GM12878 (cell line): ENCODE data around the gene NOL11. TPM values are rescaled to one million over a fixed set of nuclear protein-coding genes. Genes with fewer than 3 reads are reported as not detected.

ENCODE experiments used
- ATAC-seq: fragments of 200-7000 bp; cut with Tn5 transposase; 3 replicates; pipeline ENCODE4 v1.9.1; 2020; ENCODE audit warnings: mild to moderate bottlenecking, moderate library complexity
- BruUV-seq: library from RNA; stranded (reverse); fragments of 400-500 nt; replicated peaks from 2 replicates; lab custom pipeline; 2021; lab: Mats Ljungman, UMichigan
- CTCF ChIA-PET: fragments of 300-600 bp; sonication (Branson Sonifier 250); formaldehyde crosslinking; extraction: SDS; loops from one replicate; lab custom pipeline; 2021; ENCODE audit warnings: inconsistent platforms; lab: Yijun Ruan, JAX
- POLR2A ChIA-PET: fragments of 350-600 bp; formaldehyde crosslinking; extraction: SDS; loops from one replicate; lab custom pipeline; 2021; ENCODE audit warnings: inconsistent platforms; lab: Charles Lee
- RAD21 ChIA-PET: fragments of 300-600 bp; sonication (Branson Sonifier 250); formaldehyde crosslinking; loops from one replicate; lab custom pipeline; 2023; ENCODE audit warnings: antibody characterized with exemption; ENCODE audit not compliant: unreplicated experiment; lab: Charles Lee
- SMC1A ChIA-PET: fragments of 300-600 bp; sonication (Branson Sonifier 250); formaldehyde crosslinking; loops from one replicate; lab custom pipeline; 2023; ENCODE audit not compliant: unreplicated experiment, uncharacterized antibody; lab: Charles Lee
- DNase-seq: peaks from one replicate; pipeline ENCODE4 v3.0.0-alpha.2; 2011; ENCODE audit warnings: low read depth, low spot score
- FAIRE-seq: peaks from 3 replicates; lab custom pipeline; 2011; peaks lifted over from hg19 to GRCh38; lab: Jason Lieb, UNC
- H2AFZ ChIP-seq: 2 replicates; pipeline ENCODE4 v1.6.0; 2011; ENCODE audit warnings: low read depth, low read length, control low read depth; ENCODE audit not compliant: control insufficient read depth
- H3K27ac ChIP-seq: 2 replicates; pipeline ENCODE4 v1.5.1; 2011; ENCODE audit warnings: control low read depth; ENCODE audit not compliant: control insufficient read depth, insufficient read depth
- H3K27me3 ChIP-seq, 2 experiments: replicated peaks in 1 of 2; 2 replicates each; pipeline versions ENCODE4 v1.6.0 to v1.6.1; 2011; ENCODE audit warnings: low read length in 1 of 2; ENCODE audit not compliant: control insufficient read depth in 2 of 2, insufficient read depth in 2 of 2
- H3K36me3 ChIP-seq, 2 experiments: 2 replicates each; pipeline ENCODE4 v1.5.1; 2011; ENCODE audit warnings: low read length in 1 of 2; ENCODE audit not compliant: control insufficient read depth in 2 of 2, insufficient read depth in 2 of 2
- H3K4me1 ChIP-seq: 2 replicates; pipeline ENCODE4 v1.6.1; 2011; ENCODE audit warnings: mild to moderate bottlenecking, low read length, moderate library complexity, mixed read lengths; ENCODE audit not compliant: control insufficient read depth, insufficient read depth
- H3K4me2 ChIP-seq: 2 replicates; pipeline ENCODE4 v1.6.0; 2011; ENCODE audit warnings: control low read depth; ENCODE audit not compliant: control insufficient read depth, insufficient read depth
- H3K4me3 ChIP-seq: fragments of 200-600 bp; sonication (generic); 2 replicates; pipeline ENCODE4 v1.5.1; 2016
- H3K79me2 ChIP-seq: 2 replicates; pipeline ENCODE4 v1.6.0; 2011; ENCODE audit warnings: low read length; ENCODE audit not compliant: control insufficient read depth, insufficient read depth
- H3K9ac ChIP-seq: 2 replicates; pipeline ENCODE4 v1.8.0; 2011; ENCODE audit warnings: low read length, control low read depth, mixed read lengths; ENCODE audit not compliant: control insufficient read depth, insufficient read depth
- H3K9me3 ChIP-seq: replicated peaks from 3 replicates; pipeline ENCODE4 v1.5.1; 2011; ENCODE audit warnings: mild to moderate bottlenecking, low read length; ENCODE audit not compliant: control insufficient read depth, insufficient read depth
- H4K20me1 ChIP-seq: 2 replicates; pipeline ENCODE4 v1.6.0; 2011; ENCODE audit not compliant: control insufficient read depth, insufficient read depth
- CBX5 ChIP-seq: sonication (generic); IDR thresholded peaks from 2 replicates; pipeline ENCODE4 v1.6.1; 2016; ENCODE audit warnings: low read depth, moderate library complexity, mild to moderate bottlenecking, inconsistent platforms
- EED ChIP-seq: sonication (generic); IDR thresholded peaks from 2 replicates; pipeline ENCODE4 v1.6.1; 2016; ENCODE audit warnings: antibody characterized with exemption, low read depth
- FOXM1 ChIP-seq: IDR thresholded peaks from 2 replicates; pipeline ENCODE4 v1.6.1; 2012; ENCODE audit warnings: low read depth, mild to moderate bottlenecking, inconsistent platforms, low read length, moderate library complexity
- GATAD2B ChIP-seq: fragments of 450-650 bp; conservative IDR thresholded peaks from 2 replicates; pipeline ENCODE4 v1.6.1; 2017; ENCODE audit warnings: low read depth, mild to moderate bottlenecking, moderate library complexity
- MEF2B ChIP-seq: fragments of 450-650 bp; IDR thresholded peaks from 2 replicates; pipeline ENCODE4 v1.6.1; 2018; ENCODE audit warnings: mild to moderate bottlenecking, moderate library complexity; ENCODE audit not compliant: partially characterized antibody, poor library complexity, severe bottlenecking
- POLR2A ChIP-seq: IDR thresholded peaks from 2 replicates; pipeline ENCODE4 v1.6.1; 2011; ENCODE audit warnings: low read depth, mild to moderate bottlenecking, low read length
- RAD51 ChIP-seq: fragments of 450-650 bp; IDR thresholded peaks from 2 replicates; pipeline ENCODE4 v1.6.1; 2016; ENCODE audit warnings: moderate library complexity, mild to moderate bottlenecking, inconsistent platforms
- RB1 ChIP-seq: fragments of 450-650 bp; formaldehyde crosslinking; IDR thresholded peaks from 2 replicates; pipeline ENCODE4 v1.6.1; 2017; ENCODE audit warnings: mild to moderate bottlenecking, borderline replicate concordance
- RELA ChIP-seq: fragments of 450-650 bp; IDR thresholded peaks from 2 replicates; pipeline ENCODE4 v1.8.0; 2014; ENCODE audit warnings: borderline replicate concordance; ENCODE audit not compliant: partially characterized antibody
- RUNX3 ChIP-seq: IDR thresholded peaks from 2 replicates; pipeline ENCODE4 v1.6.1; 2012; ENCODE audit warnings: low read length, inconsistent platforms
- SMC3 ChIP-seq: IDR thresholded peaks from 2 replicates; pipeline ENCODE4 v1.6.1; 2011; ENCODE audit warnings: low read length, improper control_type of control experiment, borderline replicate concordance
- SUZ12 ChIP-seq: fragments of 200-600 bp; sonication (generic); IDR thresholded peaks from one replicate; pipeline ENCODE4 v1.6.1; 2018; ENCODE audit warnings: antibody characterized with exemption, mild to moderate bottlenecking; ENCODE audit not compliant: unreplicated experiment
- TCF3 ChIP-seq: IDR thresholded peaks from 2 replicates; pipeline ENCODE4 v1.6.1; 2012; ENCODE audit warnings: low read depth, mild to moderate bottlenecking, low read length, borderline replicate concordance; ENCODE audit not compliant: insufficient read depth
- ZNF384 ChIP-seq: IDR thresholded peaks from 2 replicates; pipeline ENCODE4 v1.6.1; 2012; ENCODE audit warnings: low read depth, mild to moderate bottlenecking, low read length, improper control_type of control experiment, borderline replicate concordance
- ZNF592 ChIP-seq: fragments of 450-650 bp; IDR thresholded peaks from 2 replicates; pipeline ENCODE4 v1.6.1; 2017; ENCODE audit warnings: mild to moderate bottlenecking, moderate library complexity
- WGBS: methylation state at CpG from one replicate; pipeline ENCODE4 v1.1.6; 2016; ENCODE audit warnings: low lambda C conversion rate; ENCODE audit not compliant: insufficient replicate concordance, insufficient coverage; ENCODE audit errors: missing lambda C conversion rate; 5-methylcytosine and 5-hydroxymethylcytosine counted together
- in situ Hi-C: fragments of 300-500 bp; cut with MboI; formaldehyde crosslinking; loops from 9 replicates; pipeline ENCODE4 v1.14.3; 2018; ENCODE audit warnings: mixed read lengths
- intact Hi-C: fragments of 100-400 bp; cut with micrococcal nuclease; formaldehyde crosslinking; loops from one replicate; pipeline ENCODE4 v1.14.2; 2022; ENCODE audit not compliant: unreplicated experiment
- polyA plus RNA-seq, 11 experiments: library from polyadenylated mRNA; depleted of rRNA in 4 of 11; unstranded in 6 of 11; stranded (reverse) in 5 of 11; fragments of >200 nt; fragmentation: Nextera tagmentation in 4 of 11; fragmentation: Illumina TruSeq in 1 of 11; extraction: Ambion mirVana in 4 of 11; extraction: Trizol in 1 of 11; gene quantifications; 1 replicate in 1 of 11; 2 replicates in 10 of 11; pipeline versions ENCODE4 v1.2.1 to v1.2.3, GENCODE V29; 2011 to 2016; ENCODE audit warnings: inconsistent platforms in 2 of 11, missing spikeins in 2 of 11, low read depth in 1 of 11
- total RNA-seq, 4 experiments: library from RNA; depleted of rRNA in 3 of 4; stranded (reverse); fragments of >200 nt in 3 of 4; fragmentation: Illumina TruSeq in 1 of 4; extraction: Trizol in 1 of 4; gene quantifications; 2 replicates each; pipeline versions ENCODE4 v1.2.1 to v1.2.3, GENCODE V29; 2013 to 2021
- TF ChIP-seq, protein P1 (sequence below): fragments of 450-650 bp; IDR thresholded peaks from 2 replicates; pipeline ENCODE4 v1.6.1; 2017; ENCODE audit warnings: antibody characterized with exemption, mild to moderate bottlenecking, moderate library complexity
- TF ChIP-seq, protein P2 (sequence below): IDR thresholded peaks from 2 replicates; pipeline ENCODE4 v1.6.1; 2011; ENCODE audit warnings: mild to moderate bottlenecking, low read depth, low read length, moderate library complexity; ENCODE audit not compliant: insufficient replicate concordance

Gene NOL11
- total and polyA plus RNA-seq, 10 of the 15 experiments (the other 5 are each of a cell fraction or from before 2014, with no cell fraction given): 54.8 to 130 (median 94.6) TPM

DNA sequence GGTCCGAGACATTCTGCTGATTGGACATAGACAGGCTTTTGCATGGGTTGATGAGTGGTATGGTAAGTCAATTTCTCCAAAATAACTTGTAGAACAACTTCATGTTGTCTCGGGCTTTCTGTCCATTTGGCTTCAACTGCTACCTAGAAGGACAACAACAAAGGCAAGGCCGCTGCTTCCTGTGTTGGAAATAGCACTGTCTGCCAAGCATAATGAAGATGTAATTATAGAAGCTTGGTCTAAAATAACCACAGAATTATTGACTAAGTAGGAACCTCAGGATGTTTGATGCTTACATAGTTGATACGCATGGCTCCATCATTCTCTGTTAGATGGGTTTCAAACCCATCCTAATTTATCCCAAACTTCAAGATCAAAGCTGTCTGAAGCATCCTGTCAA lies 42.3 kb upstream of the NOL11 start:
- WGBS: 83% methylated on average over 4 of the region's 4 CpGs
- no peak for ATAC-seq
- H3K27me3 ChIP-seq: no peaks in the 10 kb centered on the region
- ChIA-PET POLR2A (interaction anchor here (1.5 kb wide), 1 partner anchor 10 kb away, joined by 3 read pairs; no protein-coding TSS in a partner anchor), CTCF (interaction anchor here (0.9 kb wide), 1 partner anchor 12 kb away, joined by 4 read pairs; no protein-coding TSS in a partner anchor)
- intact Hi-C loops: no loop called here
- BruUV-seq: no TSS peak
- TF ChIP-seq EED: no peak
- TF ChIP-seq, protein P1, sequence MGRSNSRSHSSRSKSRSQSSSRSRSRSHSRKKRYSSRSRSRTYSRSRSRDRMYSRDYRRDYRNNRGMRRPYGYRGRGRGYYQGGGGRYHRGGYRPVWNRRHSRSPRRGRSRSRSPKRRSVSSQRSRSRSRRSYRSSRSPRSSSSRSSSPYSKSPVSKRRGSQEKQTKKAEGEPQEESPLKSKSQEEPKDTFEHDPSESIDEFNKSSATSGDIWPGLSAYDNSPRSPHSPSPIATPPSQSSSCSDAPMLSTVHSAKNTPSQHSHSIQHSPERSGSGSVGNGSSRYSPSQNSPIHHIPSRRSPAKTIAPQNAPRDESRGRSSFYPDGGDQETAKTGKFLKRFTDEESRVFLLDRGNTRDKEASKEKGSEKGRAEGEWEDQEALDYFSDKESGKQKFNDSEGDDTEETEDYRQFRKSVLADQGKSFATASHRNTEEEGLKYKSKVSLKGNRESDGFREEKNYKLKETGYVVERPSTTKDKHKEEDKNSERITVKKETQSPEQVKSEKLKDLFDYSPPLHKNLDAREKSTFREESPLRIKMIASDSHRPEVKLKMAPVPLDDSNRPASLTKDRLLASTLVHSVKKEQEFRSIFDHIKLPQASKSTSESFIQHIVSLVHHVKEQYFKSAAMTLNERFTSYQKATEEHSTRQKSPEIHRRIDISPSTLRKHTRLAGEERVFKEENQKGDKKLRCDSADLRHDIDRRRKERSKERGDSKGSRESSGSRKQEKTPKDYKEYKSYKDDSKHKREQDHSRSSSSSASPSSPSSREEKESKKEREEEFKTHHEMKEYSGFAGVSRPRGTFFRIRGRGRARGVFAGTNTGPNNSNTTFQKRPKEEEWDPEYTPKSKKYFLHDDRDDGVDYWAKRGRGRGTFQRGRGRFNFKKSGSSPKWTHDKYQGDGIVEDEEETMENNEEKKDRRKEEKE: no peak
- no peak for TF ChIP-seq SMC3
- TF ChIP-seq SUZ12: no peak
- TF ChIP-seq CBX5: no peak
- TF ChIP-seq ZNF592: no peak
- no peak for TF ChIP-seq POLR2A
- no peak for TF ChIP-seq ZNF384
- no peak for TF ChIP-seq RUNX3
- TF ChIP-seq, protein P2, sequence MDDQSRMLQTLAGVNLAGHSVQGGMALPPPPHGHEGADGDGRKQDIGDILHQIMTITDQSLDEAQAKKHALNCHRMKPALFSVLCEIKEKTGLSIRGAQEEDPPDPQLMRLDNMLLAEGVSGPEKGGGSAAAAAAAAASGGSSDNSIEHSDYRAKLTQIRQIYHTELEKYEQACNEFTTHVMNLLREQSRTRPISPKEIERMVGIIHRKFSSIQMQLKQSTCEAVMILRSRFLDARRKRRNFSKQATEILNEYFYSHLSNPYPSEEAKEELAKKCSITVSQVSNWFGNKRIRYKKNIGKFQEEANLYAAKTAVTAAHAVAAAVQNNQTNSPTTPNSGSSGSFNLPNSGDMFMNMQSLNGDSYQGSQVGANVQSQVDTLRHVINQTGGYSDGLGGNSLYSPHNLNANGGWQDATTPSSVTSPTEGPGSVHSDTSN: no peak
- TF ChIP-seq RAD51: no peak
- TF ChIP-seq MEF2B: no peak
- no peak for TF ChIP-seq TCF3
- no peak for TF ChIP-seq GATAD2B
- TF ChIP-seq FOXM1: no peak
- no peak for TF ChIP-seq RB1
- no peak for TF ChIP-seq RELA
- TF ChIP-seq, all 136 proteins: peak for 0
- no peak overlapping the region for H3K4me2 ChIP-seq
- H3K36me3 ChIP-seq: peaks cover 5% of the 10 kb centered on the region in 2 experiments
- no peak overlapping the region for H3K27ac ChIP-seq
- H2AFZ ChIP-seq: no peak overlapping the region
- ChIA-PET RAD21 (no interaction called here), SMC1A (interaction anchor here (0.9 to 2.0 kb wide), 3 partner anchors 10 to 155 kb away, joined by 3 to 8 read pairs (median 3); no protein-coding TSS in a partner anchor)
- no peak for DNase-seq
- no peak overlapping the region for H3K9ac ChIP-seq
- H3K9me3 ChIP-seq: no peaks in the 10 kb centered on the region
- peaks cover 24% of the 10 kb centered on the region for H3K4me1 ChIP-seq
- no peaks in the 10 kb centered on the region for H3K79me2 ChIP-seq
- no peak for FAIRE-seq
- in situ Hi-C loops: no loop called here
- no peak overlapping the region for H3K4me3 ChIP-seq
- no peaks in the 10 kb centered on the region for H4K20me1 ChIP-seq
